ENCODE results near the gene PIAS2.
"Not testable (repeated sequence)": the region's sequence is repeated elsewhere in the genome, so short reads cannot be mapped to it uniquely, and the experiment has no call there.

PIAS2 gene

GRCh38 chr18:46899274-46899948 is 17.9 kb downstream of the PIAS2 start:
- no peak for DNase-seq

GRCh38 chr18:46894124-46894523 is 23.2 kb downstream of the PIAS2 start:
- no peak for DNase-seq

- DNase-seq, result no peak
Measured at GRCh38 chr18:46893360-46893759, 23.9 kb downstream of the PIAS2 start.

GRCh38 chr18:46892842-46893241 is 24.5 kb downstream of the PIAS2 start:
- DNase-seq, result no peak

- no peak for DNase-seq
Measured at GRCh38 chr18:46891742-46892214, 25.5 kb downstream of the PIAS2 start.

GRCh38 chr18:46888965-46889364 is 28.3 kb downstream of the PIAS2 start:
- DNase-seq, result no peak

DNA sequence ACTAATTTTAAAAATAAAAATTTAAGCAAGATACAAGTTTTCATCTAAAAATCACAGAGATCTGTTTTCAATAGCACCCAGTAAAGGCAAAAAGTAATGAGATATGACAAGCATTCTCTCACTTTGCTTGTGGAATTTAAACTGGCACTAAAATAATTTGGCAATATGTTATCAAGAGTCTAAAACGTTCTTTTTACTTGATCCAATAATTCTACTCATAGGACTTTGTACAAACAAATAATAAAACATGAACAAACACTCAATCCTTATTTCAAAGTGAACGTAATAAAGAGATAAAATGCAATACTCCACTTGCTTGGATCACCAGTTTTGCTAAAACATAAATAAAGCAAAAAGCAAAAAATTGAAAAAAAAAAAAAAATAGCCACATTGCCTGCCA is 30.4 kb downstream of the PIAS2 start:
- DNase-seq, result no peak

- DNase-seq, result no peak
Measured at GRCh38 chr18:46883180-46883579, 34.1 kb downstream of the PIAS2 start.

GRCh38 chr18:46877329-46877987 is 39.8 kb downstream of the PIAS2 start:
- no peak for DNase-seq

DNA sequence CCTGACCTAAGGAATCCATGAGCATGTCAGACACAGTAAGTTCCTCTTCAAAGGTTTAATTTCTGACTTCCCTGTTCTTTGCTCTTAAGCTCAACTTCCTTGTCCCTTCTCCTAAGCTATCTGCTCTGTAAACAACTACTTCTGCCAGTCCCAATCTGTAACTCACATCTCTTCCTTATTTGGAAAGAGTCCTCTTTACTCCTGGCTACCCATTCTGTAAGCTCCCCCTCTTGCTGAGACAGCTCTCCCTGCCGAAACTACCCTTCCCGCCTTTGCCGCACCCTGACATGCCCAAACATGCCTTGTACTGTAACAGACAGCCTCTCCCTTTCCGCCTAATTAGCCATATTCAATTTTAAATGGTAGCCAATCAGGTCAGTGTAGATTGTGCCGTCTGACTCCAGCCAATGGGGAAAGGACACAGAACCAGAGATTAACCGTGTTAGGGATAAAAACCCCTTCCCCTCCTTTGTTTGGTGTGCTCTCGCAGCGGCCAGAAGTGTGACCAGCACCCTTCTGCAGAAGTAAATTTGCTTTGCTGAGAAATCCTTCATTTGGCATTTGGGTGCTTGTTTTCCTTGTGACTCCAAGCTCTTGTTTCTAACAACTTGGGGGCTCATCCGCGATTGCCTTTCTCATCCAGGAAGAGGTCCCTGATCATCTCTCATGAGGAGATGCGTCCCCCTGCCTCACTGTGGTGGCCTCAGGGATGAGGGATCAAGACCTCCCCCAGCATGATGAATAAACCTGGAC is 49.0 kb downstream of the PIAS2 start:
- no peak for DNase-seq

GRCh38 chr18:46867367-46868143 is 49.8 kb downstream of the PIAS2 start:
- no peak for DNase-seq

- DNase-seq, result no peak
Measured at GRCh38 chr18:46866523-46866922, 50.8 kb downstream of the PIAS2 start.

- DNase-seq, result not testable (repeated sequence)
Measured at GRCh38 chr18:46865245-46865644, 52.1 kb downstream of the PIAS2 start.

- no peak for DNase-seq
Measured at GRCh38 chr18:46859855-46860254, 57.5 kb downstream of the PIAS2 start.

GRCh38 chr18:46858290-46858689 is 59.0 kb downstream of the PIAS2 start:
- DNase-seq, result no peak

DNA sequence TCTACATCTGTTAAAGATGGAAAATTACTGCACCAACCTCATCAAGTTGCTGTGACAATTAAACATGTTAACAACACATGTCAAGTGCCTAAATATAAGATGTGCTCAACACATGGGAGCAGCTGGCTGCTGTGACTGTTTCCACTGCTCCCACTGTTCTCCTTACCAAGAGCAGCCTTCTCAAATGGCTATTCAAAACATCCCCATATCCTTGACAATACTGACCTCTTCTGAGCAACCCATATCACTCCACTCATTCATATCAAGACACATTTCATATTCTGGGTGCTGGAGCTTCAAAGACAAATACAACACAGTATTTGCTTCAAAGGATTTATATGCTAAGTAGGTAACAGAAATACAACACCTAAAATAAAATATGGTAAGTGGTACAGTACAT is 60.3 kb downstream of the PIAS2 start:
- DNase-seq, result no peak

GRCh38 chr18:46849007-46849406 is 68.3 kb downstream of the PIAS2 start:
- DNase-seq, result no peak

DNA sequence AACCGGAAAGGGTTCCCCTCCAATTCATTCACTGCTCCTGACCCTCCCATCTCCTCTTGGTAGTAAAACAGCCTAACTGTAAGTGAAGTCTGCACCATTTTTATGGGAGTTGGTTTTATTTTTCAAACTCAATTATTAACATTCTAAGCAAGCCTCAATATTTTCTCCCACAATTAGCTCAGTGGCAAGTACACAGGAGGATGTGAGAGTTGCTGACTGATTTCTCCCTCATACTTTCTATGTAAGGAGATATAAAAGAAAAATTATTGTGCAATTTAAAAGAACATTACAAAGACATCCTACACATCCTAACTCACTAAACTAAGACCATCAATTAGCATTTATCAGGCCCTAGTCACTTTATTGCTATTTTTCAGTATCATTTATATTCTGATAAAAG is 73.9 kb downstream of the PIAS2 start:
- no peak for DNase-seq

DNA sequence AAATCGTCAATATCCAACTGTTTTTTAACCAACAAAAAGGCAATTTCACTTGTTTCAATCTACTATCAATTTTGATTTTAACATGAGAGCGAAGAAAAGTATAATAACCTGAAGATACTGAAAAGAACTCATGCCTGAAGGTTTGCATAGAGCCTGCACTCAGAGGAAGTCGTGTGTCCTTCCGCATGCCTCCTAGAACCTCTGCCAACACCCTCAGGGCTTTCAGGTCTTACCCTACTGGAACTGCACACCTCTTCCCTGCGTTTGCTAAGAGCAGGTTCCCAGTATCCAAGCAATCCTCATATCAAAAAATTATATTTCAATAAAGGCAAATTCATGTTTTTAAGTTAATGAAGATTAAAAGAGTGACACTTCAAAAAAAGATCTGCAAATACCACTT is 74.7 kb downstream of the PIAS2 start:
- DNase-seq, result no peak

DNA sequence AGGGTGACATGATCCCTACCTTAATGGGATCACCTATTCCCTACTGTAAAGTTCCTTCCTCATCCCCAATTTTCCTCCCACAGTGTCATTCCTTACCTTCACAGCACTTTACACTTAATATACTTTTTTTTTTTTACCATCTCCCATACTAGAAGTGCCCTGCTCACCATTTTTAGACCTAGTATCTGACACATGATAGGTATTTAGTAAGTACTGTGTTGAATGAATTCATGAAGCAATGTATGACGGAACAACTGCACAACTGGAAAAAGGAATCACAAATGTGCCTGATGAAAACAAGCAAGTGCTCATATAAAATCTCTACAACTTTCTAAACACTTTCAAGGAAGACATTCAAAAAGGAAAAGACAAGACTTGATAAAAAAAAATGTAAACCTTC is 83.4 kb downstream of the PIAS2 start:
- no peak for DNase-seq

- DNase-seq, result no peak
Measured at GRCh38 chr18:46832849-46833248, 84.5 kb downstream of the PIAS2 start.

- not testable (repeated sequence) for DNase-seq
Measured at GRCh38 chr18:46832422-46832821, 84.9 kb downstream of the PIAS2 start.

GRCh38 chr18:46831434-46831833 is 85.9 kb downstream of the PIAS2 start:
- no peak for DNase-seq
